Fibroblast of skin of scalp (primary cell): Measurements from ENCODE around the gene ACTA2. TPM values are rescaled to one million over a fixed set of nuclear protein-coding genes. Genes with fewer than 3 reads are reported as not detected.

Source experiments
- DNase-seq: peaks from one replicate; pipeline ENCODE4 v3.0.0-alpha.2; 2013
- polyA plus RNA-seq, 2 experiments: library from polyadenylated mRNA; unstranded; fragments of 120-200 nt; gene quantifications; one replicate each; pipeline ENCODE4 v1.2.1, GENCODE V29; 2013; ENCODE audit not compliant: insufficient read length in 2 of 2

Gene ACTA2
- 4,652 TPM for polyA plus RNA-seq (2013, experiment 1 of 2; ENCODE audit: insufficient read length)
- 4,799 TPM for polyA plus RNA-seq (2013, experiment 2 of 2; ENCODE audit: insufficient read length)

DNA sequence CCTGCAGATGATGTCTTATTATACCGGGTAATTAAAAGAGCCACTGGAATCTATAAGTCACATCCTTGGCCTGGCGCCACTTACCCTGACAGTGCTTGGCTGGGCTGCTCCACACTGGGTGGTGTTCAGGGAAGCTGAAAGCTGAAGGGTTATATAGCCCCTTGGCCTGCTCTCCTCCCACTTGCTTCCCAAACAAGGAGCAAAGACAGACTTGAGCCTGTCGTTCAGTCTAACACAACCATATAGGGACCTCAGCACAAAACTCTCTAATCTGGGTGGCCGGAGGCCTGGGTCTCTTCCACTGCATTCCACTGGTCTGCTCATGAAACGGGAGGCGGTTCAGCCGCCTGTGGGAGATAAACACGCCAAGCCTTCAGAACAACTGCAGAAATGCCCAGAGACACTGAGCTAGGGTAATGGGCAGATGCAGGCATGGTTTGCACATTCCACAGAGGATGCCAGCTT is at the start of gene ACTA2:
Gene ACTA2 (minus strand): TSS at position 127 of the 465 bp plus-strand sequence. CDS start 3,843 bp downstream, outside the sequence.
- DNase-seq, result peak; percentile 99

DNA sequence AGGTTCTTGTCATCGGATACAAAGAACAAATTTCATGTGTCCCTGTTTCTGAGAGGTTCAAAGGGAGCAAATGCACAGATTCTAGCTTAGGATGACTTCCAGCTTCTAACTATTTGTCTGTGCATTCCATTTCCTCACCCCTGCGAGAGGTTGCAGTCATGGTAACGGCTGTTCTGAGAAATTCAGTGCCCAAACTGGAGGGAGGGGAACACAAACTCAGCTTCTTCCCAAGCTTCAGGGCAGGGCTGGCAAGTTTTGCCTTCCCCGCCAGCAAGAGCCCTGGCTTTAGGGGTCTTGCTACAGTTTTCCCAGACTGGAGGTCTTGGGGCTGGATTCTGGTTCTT is 49.1 kb upstream of the ACTA2 start:
- peak; percentile 52 for DNase-seq

- no peak for DNase-seq
Observed at GRCh38 chr10:89001024-89001728, 48.6 kb upstream of the ACTA2 start.

- no peak for DNase-seq
Observed at GRCh38 chr10:88999625-89000024, 47.1 kb upstream of the ACTA2 start.

DNA sequence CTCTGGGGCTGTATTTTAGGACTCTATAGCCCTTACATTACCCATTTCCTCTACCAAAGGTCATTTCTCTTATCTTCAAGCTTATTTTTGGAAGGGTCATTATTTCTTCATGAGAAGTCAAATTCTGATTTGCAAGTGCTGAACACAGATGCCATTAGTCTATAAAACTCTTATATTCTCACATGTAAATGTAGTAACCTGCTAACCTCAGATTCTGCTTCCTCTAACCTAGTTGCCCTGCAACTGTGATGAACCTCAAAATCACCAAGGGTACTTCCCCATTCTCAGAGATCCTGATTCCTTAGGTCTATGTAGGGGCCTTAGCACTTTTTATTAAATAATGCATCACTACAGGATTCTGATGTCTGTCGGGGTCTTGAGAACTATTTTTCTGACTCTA is 44.4 kb upstream of the ACTA2 start:
- DNase-seq, result no peak

GRCh38 chr10:88995156-88995876 is 42.7 kb upstream of the ACTA2 start:
- DNase-seq, result no peak

DNA sequence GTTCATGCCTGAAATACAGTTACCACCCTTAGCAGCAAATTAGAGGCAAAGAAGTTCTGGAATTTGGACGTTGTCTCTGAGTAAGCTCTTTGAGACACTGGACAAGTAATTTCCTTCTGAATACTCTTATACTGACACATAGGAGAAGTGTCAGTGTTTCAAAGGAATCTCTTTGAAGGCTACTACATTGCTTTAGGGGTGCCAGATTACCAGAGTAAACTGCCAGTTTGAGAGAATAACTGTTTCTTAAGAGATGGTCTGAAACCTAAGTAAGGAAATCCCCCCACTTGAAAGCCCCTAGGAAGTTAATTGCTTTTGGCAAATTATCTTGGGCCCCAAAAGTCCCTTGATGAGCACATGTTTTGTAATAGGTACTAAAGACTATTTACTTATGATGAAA is 41.4 kb upstream of the ACTA2 start:
- peak; percentile 57 for DNase-seq

DNA sequence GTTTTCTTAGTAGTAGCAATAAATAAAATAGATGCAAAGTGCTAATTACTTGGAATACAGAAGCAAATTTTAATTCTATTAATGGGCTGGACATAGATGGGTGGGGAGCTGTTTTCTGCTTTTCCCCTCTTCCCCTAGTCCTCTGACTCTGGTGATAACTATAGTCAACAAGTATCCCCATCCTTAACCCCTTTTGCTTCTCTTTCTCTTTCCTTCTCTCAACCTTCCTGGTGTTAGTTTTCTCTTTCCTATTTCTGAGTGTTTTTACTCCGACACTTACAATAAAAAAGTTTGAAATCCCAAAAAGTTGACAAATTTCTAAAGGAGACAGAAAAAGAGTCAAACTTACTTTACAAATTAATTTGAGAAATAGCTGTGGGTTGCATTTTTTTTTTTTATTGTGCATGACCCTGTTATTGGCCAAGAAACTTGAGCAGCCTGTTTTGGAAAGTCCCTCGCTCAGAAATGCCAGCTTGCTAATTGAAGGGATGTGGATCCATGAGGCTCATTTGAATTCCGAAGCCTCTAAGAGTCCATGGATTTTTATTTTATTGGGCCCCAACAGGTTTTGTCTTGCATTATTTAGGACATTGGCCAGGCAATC is 40.5 kb upstream of the ACTA2 start:
- DNase-seq, result no peak

DNA sequence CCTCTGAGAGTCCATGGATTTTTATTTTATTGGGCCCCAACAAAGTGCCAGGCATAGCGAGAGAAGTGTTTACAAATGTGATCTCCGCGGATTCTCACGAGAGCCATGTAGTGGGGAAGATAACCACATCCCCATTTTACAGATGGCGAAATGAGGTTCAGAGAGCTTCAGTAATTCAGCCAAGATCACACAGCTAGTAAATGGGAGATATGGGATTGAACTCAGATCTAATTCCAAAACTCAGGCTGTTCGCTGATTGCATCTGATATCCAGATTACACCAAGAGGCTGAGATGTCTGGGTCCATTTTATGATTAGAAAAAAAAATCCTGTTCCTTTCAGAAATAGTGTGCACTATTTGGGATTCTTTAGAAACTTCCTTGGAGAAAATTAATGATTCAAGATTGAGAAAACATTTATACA is 39.3 kb upstream of the ACTA2 start:
- DNase-seq, result no peak

- DNase-seq, result peak; percentile 66
Observed at GRCh38 chr10:88991161-88991898, 38.8 kb upstream of the ACTA2 start.

- DNase-seq, result peak; percentile 47
Observed at GRCh38 chr10:88990384-88991160, 38.0 kb upstream of the ACTA2 start, which contains the start of gene FAS. Gene FAS, plus strand, starts transcription at chr10:88990798. Its CDS starts 79 bp downstream, at chr10:88990877.

DNA sequence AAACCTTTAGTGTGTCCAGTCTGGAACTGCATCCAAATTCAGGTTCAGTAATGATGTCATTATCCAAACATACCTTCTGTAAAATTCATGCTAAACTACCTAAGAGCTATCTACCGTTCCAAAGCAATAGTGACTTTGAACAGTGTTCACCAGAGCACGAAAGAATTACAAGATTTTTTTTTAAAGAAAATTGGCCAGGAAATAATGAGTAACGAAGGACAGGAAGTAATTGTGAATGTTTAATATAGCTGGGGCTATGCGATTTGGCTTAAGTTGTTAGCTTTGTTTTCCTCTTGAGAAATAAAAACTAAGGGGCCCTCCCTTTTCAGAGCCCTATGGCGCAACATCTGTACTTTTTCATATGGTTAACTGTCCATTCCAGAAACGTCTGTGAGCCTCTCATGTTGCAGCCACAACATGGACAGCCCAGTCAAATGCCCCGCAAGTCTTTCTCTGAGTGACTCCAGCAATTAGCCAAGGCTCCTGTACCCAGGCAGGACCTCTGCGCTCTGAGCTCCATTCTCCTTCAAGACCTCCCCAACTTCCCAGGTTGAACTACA is 37.3 kb upstream of the ACTA2 start:
- DNase-seq, result peak; percentile 62

- DNase-seq, result no peak
Observed at GRCh38 chr10:88989423-88989822, 36.9 kb upstream of the ACTA2 start.

- no peak for DNase-seq
Observed at GRCh38 chr10:88987840-88988239, 35.3 kb upstream of the ACTA2 start.

DNA sequence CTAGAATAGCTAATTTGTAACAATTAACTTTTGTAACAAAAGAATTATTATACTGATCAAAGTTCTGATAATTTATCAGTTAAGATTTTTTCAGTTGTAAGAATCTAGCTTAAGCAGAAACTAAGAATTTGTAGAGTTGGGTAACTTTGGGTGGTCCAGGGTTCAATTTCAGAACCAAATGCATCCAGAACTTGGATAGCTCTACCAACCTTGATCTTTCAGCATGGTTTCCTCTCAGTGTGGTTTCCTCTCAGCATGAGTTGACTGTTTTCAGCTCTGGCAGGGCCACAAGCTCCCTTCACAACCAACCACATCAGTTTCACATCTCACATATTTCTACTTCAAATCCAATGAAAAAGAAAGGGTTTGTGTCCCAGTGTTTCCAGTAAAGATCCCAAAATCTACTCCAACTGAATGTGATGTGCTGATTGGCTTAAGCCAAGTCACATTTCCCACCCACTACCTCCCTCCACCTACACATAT is 34.7 kb upstream of the ACTA2 start:
- peak; percentile 23 for DNase-seq

DNA sequence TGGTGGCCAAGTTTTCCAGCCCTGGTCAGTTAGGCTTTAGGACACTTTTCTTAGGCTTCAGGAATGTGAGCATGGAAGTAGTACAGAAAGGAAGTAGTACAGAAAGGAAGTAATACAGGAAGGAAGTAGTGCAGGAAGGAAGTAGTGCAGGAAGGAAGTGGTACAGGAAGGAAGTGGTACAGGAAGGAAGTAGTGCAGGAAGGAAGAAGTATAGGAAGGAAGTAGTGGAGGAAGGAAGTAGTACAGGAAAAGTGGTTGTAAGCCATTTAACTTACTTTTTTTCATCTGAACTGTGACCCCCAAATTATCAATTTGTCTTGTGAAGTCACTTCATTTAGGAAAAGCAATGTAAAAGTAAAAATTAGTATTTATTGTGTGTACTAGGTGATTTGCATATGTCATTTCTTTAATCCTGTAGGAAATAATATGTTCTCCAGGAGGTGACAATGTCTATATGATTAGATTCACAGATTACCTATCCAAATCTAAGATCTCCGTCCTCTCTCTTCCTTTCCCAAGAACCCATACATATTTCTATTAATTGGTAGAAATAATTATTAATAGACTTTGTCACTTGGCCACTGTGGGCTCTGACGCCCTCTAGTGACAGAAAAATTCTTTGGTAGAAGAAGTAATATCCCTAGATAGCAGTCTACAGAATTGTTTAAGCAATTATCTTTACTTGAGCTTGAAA is 34.1 kb upstream of the ACTA2 start:
- peak; percentile 57 for DNase-seq

DNA sequence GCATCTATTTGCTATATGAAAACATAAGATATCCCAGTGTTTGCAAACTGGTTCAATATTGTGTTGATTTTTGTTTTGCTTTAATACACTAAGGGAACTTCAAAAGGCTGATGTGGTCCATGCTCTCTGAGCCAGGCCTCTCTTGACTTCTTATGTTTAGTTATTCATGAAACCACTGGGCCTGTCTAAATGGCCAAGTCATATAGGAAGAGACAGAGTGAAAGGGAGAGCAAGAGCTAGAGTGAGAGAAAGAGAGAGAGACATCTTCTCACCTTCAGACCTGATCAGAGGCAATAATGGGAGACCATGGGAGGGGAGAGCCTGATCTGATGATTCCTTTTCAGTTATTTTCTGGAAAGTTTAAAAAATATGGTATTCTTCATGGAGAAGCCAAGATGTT is 32.0 kb upstream of the ACTA2 start:
- DNase-seq, result no peak

GRCh38 chr10:88983939-88984338 is 31.4 kb upstream of the ACTA2 start:
- no peak for DNase-seq

DNA sequence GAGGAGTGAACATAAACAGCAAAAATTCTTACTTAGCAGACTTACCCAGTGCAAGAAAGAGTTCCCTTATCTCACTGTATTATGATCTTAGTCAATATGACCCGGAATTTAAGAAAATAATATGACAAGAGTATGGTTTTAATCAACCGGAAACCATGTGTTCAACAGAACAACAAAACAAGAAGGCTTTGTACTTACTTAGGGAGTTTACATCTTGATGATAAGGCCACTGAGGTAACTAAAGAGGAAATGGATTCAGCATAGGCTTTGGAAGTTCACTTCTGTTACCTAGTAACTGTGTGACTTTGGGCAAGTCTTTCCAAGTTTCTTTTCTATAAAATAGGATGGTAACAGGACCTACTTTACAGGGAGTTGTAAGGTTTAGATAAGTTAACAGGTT is 30.6 kb upstream of the ACTA2 start:
- no peak for DNase-seq

DNA sequence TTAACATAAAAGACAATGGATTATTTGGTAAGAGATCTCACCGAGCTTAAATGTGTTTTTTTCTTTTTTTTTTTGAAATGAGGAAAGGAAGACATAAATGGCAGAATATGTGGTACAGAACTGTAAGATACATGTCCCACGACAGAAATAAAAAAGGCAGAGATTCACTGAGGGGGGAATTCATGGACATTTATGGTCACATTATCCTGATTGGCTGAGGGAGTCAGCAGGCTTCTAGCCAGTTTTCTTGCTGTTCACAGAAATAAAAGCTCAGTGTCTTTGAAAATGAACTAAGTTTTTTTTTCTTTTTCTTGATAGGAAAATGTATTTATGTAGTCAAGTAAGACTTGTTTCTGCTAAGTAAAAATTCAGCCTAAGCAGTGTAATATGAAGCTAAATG is 29.8 kb upstream of the ACTA2 start:
- peak; percentile 37 for DNase-seq

GRCh38 chr10:88981435-88981834 is 28.9 kb upstream of the ACTA2 start:
- no peak for DNase-seq
